HG02852 (cell line): ENCODE data around the gene ANKS1B.
"Not testable (repeated sequence)": the region's sequence is repeated elsewhere in the genome, so short reads cannot be mapped to it uniquely, and the experiment has no call there.

Experiments
- ATAC-seq: cut with Tn5 transposase; IDR thresholded peaks from one replicate; pipeline ENCODE4 v1.9.1; 2021; ENCODE audit warnings: mild to moderate bottlenecking, moderate library complexity; ENCODE audit not compliant: unreplicated experiment

The ANKS1B gene

DNA sequence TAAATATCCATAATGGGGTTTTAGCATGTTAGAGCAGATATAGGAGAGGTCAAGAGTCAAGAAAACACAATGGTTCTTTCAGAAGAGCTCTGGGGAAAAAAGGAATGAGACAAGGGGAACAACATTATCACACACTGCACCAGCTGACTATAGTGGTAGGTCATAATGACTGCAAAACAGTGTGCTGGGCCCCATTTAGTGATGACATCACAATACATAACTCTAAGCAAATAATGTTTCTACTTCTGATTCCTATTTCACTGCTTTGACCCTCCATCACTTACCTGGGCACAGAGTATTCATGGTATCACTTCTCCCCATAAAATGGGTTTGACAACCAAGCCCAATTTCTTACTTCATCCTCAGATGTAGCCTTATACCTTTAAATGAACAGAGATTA, 275.1 kb downstream of the ANKS1B start:
- no peak for ATAC-seq

DNA sequence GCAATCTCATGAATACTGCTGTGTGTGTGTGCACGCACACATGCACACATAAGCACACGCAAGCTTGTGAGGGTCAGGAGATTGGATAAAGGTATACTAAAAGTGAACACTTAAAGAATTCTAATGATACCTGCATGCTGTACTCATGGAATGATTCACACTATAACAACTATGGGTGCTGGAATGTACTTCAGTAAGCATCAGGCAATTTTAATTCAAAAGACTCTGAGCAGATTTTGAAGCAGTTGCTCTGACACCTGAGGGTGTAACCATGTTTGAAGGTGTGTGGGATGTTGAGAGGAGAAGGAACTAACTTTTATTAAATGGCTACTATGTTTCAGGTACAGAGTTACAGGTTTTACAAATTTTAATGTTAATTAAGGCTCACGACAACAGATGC, 275.6 kb downstream of the ANKS1B start:
- no peak for ATAC-seq

GRCh38 chr12:99707883-99708282, 276.9 kb downstream of the ANKS1B start:
- no peak for ATAC-seq

DNA sequence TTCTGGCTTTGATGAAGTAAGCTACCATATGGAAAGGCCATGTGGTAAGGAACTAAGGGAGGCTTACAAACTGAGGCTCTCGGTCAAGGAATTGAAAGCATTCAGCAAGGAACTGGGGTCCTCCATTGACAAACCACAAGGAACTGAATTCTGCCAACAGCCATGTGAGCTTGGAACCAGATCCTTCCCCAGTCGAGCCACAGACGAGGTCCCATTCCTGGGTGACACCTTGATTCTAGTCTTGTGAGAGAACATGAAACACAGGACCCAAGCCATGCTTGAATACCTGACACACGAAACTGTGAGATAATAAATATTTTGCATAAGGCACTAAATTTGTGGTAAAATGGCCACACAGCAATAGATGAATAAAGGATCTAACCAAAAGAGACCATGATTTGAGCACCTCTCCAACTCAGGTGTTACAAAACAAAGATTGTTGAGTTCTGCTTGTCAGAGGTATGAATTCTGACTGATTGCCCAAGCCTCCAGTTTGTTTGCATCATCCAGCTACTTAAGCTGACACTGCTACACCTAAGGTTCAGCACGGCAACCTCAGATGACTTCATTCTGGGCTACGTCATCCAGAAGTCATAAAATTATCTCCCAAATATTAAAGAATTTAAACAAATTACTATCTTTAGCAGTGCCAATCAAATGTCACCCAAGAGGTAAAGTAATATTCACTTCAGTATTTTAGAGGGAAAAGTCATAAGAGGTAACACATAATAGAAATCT, 277.8 kb downstream of the ANKS1B start:
- no peak for ATAC-seq

DNA sequence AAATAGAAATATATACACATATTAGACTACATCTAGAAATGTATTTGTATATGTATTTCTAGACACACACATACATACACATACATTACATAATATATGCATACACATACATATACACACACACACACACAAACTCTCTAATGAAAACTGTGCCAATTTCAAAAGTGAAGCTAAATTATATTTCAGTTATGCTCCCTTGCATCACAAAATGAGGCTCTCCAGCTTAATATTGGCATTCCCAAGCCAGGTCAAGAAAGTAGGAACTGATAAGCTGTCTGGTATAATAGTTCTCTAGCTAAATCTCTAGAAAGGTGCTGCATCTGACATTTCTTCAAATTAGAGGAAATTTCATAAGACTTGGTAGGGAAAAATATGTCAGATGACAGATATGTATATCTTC, 280.3 kb downstream of the ANKS1B start:
- ATAC-seq: no peak

GRCh38 chr12:99704036-99704435, 280.7 kb downstream of the ANKS1B start:
- no peak for ATAC-seq

DNA sequence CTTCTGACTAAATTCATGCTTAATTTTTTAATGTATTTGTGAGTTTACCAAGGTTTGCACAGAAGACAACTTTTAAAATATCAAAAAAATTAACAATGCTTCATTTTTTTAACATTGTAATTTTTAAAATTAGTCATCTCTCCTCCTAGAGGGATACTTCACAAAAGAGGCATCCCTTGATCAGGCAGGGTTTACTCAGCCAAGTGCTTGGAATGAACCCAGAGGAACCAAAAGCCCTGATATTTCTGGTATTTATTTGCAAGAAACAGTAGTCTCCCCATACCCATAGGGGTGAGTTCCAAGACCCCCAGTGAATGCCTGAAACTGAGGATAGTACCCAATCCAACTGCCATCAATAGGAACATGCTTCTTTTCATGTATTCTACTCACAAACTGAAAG, 284.7 kb downstream of the ANKS1B start:
- no peak for ATAC-seq

DNA sequence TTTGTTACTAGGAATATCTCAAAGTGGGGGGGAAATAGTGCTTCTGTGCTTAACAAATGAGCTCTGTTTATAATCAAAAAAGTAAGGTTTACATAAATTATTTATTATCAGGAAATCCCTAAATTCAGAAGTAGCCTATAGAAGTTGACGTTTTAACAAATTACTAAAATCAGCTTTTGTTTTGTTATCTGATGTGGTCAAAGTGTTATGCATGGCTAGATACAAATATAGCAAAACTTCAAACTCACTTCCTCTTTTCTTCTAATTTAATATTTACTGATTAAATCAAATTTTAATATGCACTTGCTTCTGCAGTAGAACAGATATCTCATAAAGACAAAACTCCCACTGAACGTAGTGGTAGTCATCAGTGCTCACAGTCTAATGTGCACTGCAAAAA, 289.7 kb downstream of the ANKS1B start:
- ATAC-seq: no peak

GRCh38 chr12:99686142-99686541, 298.6 kb downstream of the ANKS1B start:
- ATAC-seq: no peak

- ATAC-seq: no peak
These were observed 304.5 kb downstream of the ANKS1B start for GRCh38 chr12:99680276-99680675.

DNA sequence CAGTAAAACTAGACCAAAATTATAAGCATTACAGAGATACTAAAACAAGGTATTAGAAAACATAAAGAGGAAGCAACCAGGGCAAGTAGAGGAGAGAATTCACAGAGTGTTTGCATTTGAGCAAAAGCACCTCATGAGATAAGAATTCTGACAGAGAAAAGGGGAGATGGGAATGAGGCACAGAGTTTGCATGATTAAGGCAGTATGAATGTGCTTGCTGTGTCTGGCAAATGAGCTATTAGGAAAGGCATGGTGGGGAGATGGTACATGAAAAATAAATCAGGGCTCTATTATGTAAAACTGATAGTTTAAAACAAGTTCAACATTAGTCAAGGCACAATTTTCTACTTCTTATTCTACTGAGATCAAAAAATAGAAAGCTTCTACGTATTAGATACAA, 314.1 kb downstream of the ANKS1B start:
- no peak for ATAC-seq

DNA sequence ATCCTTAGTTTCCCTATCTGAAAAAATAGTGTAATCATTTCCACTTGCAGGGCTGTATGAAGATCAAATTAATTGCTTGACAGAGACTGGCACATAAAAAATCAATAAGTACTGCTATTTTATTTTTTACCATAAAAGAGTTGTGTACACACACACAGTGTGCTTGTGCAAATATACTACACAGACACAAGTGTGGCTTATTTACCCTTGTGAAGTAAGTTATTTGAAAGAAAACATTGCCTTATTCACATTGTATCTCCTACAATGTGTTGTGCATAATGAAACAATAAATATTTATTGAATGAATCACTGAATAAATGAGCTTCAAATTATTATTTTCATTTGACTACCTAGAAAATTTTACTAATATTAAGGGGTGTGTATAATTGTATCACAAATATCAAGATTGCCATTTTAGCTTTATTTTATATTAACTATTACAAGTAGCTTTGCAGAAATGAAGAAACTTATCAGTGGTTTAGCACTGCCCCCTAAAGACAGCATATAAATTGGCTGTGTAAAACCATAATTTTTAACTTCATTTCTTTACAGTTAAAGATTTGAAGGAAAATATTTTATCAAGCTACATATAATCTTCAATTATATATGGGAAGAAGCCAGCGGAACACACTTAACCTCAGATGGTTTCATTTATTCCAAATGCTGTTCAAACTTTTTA, 325.9 kb downstream of the ANKS1B start:
- no peak for ATAC-seq

GRCh38 chr12:99649551-99649950, 335.2 kb downstream of the ANKS1B start:
- ATAC-seq: no peak

- no peak for ATAC-seq
These were observed 336.6 kb downstream of the ANKS1B start for GRCh38 chr12:99648183-99648582.

- no peak for ATAC-seq
These were observed 337.3 kb downstream of the ANKS1B start, which contains the start of gene GARIN6 for GRCh38 chr12:99647453-99647852. TSS of gene GARIN6 (plus strand) at chr12:99647753. CDS start at chr12:99648175, 422 bp downstream.

- ATAC-seq: no peak
These were observed 340.1 kb downstream of the ANKS1B start for GRCh38 chr12:99644629-99645028.

- no peak for ATAC-seq
These were observed 357.3 kb downstream of the ANKS1B start for GRCh38 chr12:99627459-99627858.

DNA sequence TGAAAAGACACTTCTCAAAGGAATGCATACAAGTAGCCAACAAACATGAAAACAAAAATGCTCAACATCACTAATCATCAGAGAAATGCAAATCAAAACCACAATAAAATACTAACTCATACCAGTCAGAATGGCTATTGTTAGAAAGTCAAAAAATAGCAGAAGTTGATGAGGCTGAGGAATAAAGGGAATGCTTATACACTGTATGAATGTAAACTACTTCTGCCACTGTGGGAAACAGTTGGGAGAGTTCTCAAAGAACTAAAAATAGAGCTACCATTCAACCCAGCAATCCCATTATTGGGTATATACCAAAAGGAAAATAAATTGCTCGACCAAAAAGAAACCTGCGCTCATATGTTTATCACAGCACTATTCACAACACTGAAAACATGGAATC, 360.1 kb downstream of the ANKS1B start:
- not testable (repeated sequence) for ATAC-seq

DNA sequence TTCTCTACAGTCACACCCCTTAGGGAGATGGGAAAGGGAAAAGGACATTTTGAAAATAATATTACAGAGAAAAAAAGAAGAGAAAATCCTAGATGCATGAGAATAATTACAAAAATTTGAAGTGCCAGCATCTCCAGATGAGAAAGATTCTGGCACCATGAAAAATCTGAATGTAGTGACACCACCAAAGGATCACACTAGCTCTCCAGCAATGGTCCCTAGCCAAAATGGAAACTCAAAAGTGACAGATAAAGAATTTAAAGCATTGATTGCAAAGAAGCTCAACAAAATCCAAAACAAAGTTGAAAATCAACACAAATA, 364.6 kb downstream of the ANKS1B start:
- no peak for ATAC-seq

DNA sequence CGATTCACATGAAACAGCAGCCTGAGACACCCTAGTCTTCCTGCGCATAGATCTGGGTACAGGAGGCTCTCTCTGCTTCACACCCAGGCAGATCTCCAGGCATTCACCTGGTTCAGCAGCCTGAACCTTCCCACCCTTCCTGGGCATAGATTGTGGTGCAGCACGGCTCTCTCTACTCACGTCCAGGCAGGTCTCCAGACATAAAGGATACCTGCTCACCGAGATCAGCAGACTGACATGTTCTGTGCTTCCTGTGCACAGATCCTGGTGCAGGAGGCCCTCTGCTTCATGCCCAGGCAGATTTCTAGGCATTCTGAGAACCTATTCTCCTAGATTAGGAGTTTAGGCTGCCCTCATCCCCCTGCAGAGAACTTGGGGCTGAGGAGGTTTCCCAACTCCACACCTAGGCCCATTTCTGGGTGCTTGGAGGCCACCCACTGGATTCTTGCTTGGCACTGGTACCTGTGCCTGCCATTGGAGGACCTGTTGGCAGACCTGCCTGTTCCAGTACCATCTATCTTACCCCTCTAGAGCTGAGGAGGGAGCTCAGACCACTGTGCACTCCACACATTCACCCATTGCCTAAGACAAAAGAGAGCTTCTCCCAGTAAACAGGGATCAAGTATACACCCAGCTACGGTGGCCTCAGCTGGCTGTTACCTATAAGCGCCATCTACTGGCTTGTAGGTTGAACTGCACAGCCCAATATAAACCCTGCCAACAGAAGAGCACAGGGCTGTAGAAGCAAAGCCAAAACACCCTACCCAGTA, 365.2 kb downstream of the ANKS1B start:
- ATAC-seq: peak; percentile 96

- no peak for ATAC-seq
These were observed 366.1 kb downstream of the ANKS1B start for GRCh38 chr12:99618657-99619056.

DNA sequence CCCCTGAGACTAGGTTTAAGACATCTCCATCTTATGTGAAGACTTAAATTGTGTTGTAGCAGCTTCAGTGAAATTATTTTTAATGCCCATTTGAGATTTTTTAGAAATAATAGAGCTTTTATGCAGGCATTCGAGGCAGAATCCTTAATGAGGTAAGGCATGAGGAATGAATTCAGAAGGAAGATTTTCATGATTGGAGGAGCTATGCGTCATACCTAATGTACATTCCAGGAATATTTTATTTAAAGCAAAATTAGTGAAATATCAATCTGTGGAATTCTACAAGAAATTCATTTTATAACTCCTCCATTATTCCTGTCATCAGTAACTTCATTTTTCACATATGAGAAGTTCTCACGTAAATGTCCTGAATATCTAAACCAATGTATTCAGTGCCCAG, 373.1 kb downstream of the ANKS1B start:
- ATAC-seq: no peak
